A673 (cell line): ENCODE measurements around the gene NUCKS1.

Experiments
- CTCF ChIP-seq: fragments of 300-800, 200-600 bp; sonication (generic); conservative IDR thresholded peaks from 2 replicates; pipeline ENCODE4 v1.5.1; 2017; ENCODE audit warnings: low read depth, mild to moderate bottlenecking, antibody characterized with exemption, low read length, moderate library complexity, mixed read lengths
- EZH2 ChIP-seq: fragments of 200-600 bp; sonication (generic); IDR thresholded peaks from 2 replicates; pipeline ENCODE4 v1.6.1; 2017; ENCODE audit warnings: borderline replicate concordance, low read depth, mild to moderate bottlenecking, mixed read lengths, antibody characterized with exemption, low read length; ENCODE audit not compliant: poor library complexity, severe bottlenecking

GRCh38 chr1:205667909-205668643 is 81.9 kb downstream of the NUCKS1 start:
- TF ChIP-seq EZH2 (no peak), CTCF (no peak)
